GM10266 (cell line): ENCODE data around the gene PLEKHA5.
A peak's percentile ranks its signal among the peaks of the same experiment; 100 is the strongest.

Experiments
- DNase-seq: peaks from one replicate; pipeline ENCODE4 v3.0.0; 2012; ENCODE audit errors: extremely low spot score
- TF ChIP-seq, protein P1 (sequence below): IDR thresholded peaks from 2 replicates; pipeline ENCODE4 v1.5.1; 2012; ENCODE audit warnings: mild to moderate bottlenecking, low read depth; ENCODE audit not compliant: control insufficient read depth, insufficient read depth; ENCODE audit errors: missing control alignments

PLEKHA5 gene

GRCh38 chr12:19288161-19288560 lies 158.6 kb downstream of the PLEKHA5 start:
- no peak for DNase-seq
- TF ChIP-seq, protein P1, sequence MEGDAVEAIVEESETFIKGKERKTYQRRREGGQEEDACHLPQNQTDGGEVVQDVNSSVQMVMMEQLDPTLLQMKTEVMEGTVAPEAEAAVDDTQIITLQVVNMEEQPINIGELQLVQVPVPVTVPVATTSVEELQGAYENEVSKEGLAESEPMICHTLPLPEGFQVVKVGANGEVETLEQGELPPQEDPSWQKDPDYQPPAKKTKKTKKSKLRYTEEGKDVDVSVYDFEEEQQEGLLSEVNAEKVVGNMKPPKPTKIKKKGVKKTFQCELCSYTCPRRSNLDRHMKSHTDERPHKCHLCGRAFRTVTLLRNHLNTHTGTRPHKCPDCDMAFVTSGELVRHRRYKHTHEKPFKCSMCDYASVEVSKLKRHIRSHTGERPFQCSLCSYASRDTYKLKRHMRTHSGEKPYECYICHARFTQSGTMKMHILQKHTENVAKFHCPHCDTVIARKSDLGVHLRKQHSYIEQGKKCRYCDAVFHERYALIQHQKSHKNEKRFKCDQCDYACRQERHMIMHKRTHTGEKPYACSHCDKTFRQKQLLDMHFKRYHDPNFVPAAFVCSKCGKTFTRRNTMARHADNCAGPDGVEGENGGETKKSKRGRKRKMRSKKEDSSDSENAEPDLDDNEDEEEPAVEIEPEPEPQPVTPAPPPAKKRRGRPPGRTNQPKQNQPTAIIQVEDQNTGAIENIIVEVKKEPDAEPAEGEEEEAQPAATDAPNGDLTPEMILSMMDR = no peak

DNA sequence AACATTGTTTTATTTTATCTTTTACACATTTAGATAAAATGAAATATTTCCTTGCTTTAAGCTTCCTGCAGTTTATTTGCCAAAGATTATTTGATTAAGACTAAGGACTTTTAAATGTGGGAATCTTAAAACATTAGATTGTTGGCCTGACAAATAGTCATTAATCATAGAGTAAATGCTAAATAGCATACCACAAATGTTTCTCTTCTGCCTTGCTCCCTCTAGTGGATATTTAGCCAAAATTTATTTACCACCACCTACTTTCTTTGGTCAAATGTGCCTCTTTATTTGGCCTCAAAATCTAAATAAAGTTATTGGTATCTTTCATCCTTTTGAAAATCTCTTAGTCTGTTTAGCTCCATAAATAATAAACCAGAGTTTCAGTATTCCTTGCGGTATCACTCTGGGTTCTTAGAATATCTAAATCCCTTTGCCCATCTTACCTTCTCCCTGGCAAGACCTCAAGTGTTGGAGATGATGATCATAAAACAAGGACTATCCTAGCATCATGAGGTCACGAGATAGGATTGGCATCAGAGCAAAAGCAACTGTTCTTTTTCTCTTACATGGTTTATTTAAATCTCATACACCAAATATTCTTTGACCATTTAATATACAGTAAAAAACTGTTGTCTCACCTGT lies 159.2 kb downstream of the PLEKHA5 start:
- TF ChIP-seq, protein P1 = peak; percentile 49
- DNase-seq = peak; percentile 42

DNA sequence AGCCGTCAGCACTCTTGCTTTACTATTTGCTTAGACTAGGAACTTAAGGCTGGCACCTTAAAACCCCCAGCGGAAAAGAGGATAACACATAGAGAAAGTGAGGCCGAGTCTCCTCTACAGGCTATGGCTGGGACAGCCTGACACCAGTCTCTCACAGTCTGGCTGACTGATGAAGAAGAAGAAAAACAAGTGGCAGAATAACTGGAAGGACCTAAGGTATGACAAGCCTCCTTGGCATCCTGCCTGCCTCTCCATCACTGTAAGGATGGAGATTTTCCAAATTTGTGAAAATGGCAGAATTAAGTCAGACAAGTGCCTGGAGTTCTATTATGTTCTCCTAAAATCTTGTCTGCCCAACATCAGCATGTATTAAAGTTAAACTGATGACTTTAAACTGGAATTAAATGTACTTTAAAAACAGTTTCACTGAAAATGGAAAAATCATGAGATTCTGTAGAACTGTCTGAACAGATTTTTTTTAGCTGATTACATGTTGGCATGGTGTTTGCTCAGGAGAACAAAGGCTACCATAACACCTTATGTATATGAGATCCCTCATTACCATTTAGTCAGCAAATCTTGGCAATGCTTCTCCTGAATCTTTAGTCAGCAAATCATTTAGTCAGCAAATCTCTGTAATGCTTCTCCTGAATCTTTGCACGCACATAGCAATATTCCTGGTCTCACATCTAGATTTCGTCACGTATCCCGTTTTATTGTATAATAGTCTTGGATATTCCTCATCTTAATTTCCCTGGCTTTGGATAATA lies 169.5 kb downstream of the PLEKHA5 start:
- TF ChIP-seq, protein P1 = no peak
- no peak for DNase-seq

DNA sequence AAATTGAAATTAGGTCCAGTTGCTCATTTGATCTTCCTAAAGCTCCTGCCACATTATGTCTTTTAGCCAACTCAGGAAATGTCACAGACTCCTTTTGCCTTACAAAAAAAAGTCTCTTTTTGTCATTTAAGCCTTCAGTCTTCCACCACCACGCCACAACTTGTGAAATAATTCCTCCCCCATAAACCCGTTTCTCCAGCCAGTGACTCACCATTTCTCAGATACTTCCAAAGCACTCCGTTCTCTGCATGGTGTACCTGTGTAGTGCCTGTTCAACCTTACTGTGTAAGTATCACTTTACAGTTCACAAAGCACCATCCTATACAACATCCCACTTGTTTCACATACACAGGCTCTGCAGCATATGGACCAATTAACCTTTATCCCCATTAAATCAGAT lies 170.2 kb downstream of the PLEKHA5 start:
- no peak for DNase-seq
- TF ChIP-seq, protein P1 = no peak

GRCh38 chr12:19301223-19301622 lies 171.7 kb downstream of the PLEKHA5 start:
- TF ChIP-seq, protein P1 = no peak

DNA sequence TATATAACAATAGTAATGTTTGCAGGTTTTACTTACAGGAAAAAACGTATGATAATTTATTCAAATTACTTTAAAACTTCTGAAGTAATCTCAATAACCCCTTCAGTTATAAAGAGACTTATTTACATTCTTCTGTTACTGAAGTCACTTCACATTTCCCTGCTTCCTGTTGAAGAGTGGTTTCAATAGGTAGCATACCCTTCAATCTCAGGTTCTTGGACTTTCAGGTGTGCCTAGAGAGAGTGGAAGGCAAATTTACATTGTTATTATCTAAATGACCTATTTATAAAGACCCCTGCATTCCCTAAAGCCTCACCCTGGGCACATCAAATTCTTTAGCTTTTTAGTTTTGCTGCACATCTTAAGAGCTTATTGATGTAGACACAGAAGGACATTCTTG lies 172.2 kb downstream of the PLEKHA5 start:
- no peak for DNase-seq
- TF ChIP-seq, protein P1 = no peak

More at GRCh38 chr12:19301223-19301622, 171.7 kb downstream of the PLEKHA5 start:
- DNase-seq = no peak

- TF ChIP-seq, protein P1 = no peak
- DNase-seq = no peak
Observed at GRCh38 chr12:19302100-19302640, 172.6 kb downstream of the PLEKHA5 start.
